Activated effector memory CD4-positive, alpha-beta T cell treated with anti-CD3 and anti-CD28 coated beads, Interleukin-2, amount 50 U/mL, for 16 hours (primary cell): ENCODE results near the gene SMCR8.
"Not testable (repeated sequence)": the region's sequence is repeated elsewhere in the genome, so short reads cannot be mapped to it uniquely, and the experiment has no call there.

ENCODE experiments used
- DNase-seq: peaks from one replicate; pipeline ENCODE4 v3.0.0-alpha.2; 2020

The SMCR8 gene, protein sequence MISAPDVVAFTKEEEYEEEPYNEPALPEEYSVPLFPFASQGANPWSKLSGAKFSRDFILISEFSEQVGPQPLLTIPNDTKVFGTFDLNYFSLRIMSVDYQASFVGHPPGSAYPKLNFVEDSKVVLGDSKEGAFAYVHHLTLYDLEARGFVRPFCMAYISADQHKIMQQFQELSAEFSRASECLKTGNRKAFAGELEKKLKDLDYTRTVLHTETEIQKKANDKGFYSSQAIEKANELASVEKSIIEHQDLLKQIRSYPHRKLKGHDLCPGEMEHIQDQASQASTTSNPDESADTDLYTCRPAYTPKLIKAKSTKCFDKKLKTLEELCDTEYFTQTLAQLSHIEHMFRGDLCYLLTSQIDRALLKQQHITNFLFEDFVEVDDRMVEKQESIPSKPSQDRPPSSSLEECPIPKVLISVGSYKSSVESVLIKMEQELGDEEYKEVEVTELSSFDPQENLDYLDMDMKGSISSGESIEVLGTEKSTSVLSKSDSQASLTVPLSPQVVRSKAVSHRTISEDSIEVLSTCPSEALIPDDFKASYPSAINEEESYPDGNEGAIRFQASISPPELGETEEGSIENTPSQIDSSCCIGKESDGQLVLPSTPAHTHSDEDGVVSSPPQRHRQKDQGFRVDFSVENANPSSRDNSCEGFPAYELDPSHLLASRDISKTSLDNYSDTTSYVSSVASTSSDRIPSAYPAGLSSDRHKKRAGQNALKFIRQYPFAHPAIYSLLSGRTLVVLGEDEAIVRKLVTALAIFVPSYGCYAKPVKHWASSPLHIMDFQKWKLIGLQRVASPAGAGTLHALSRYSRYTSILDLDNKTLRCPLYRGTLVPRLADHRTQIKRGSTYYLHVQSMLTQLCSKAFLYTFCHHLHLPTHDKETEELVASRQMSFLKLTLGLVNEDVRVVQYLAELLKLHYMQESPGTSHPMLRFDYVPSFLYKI

GRCh38 chr17:18314731-18315561 lies at the start of gene SMCR8, which contains the start of gene TOP3A:
Gene SMCR8, plus strand, starts transcription at chr17:18315293. Its CDS starts 497 bp downstream, at chr17:18315790.
Gene TOP3A, minus strand, starts transcription at chr17:18314994. Its CDS starts 216 bp downstream, at chr17:18314778.
- peak; percentile 99 for DNase-seq

DNA sequence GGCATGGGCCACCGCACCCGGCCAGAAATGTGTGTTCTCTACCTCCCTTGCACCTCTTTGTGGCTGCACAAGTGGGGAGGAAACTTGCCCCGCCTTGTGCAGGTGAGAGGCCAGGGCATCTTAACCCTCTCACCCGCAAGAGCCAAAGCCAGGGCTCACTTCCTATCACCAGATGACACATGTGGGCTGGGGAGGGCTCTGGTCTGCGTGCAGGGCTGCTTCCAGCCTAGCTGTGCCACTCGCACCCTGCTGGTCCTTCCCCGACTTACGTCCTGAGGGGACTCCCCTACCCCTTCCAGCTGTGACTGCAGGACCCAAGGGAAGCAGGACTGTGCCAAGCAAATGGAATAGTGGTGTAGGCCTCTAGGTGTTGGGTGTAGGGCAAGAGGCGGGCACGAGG lies 47.7 kb upstream of the SMCR8 start:
- no peak for DNase-seq

DNA sequence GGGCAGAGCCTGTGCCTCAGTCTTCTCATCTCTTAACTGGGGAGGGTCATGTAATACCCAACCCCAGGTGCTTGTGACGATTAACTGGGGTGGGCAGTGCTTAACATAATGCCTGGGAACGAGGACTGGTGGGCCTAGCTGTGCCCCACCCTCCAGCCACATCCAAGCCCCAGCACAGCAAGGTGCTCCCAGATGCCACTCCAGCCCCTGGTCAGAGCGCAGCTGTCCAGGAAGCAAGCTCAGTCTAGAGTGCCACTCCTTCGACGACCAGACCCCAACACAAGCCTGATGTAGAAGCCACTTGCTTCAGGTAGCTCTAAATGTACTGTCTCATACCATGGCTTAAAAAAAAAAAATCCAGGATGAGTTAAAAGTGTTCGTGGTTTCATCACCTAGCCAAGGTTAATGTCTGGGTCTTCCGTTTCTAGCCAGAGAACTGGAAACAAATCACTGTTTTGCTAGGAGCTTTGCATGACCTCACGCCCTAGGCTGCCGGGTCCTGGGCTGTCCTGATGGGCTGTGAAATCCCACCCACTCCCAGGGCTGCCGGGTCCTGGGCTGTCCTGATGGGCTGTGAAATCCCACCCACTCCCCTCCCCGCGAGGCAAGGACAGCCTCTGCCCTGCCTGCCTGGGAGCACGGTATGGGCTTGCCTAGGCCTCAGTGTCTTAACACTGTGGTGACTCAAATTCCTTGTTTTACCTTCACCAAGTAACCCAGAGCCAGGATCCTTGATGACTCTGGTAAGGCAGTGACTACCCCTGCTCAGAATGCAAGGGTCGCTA lies 47.0 kb upstream of the SMCR8 start:
- no peak for DNase-seq

DNA sequence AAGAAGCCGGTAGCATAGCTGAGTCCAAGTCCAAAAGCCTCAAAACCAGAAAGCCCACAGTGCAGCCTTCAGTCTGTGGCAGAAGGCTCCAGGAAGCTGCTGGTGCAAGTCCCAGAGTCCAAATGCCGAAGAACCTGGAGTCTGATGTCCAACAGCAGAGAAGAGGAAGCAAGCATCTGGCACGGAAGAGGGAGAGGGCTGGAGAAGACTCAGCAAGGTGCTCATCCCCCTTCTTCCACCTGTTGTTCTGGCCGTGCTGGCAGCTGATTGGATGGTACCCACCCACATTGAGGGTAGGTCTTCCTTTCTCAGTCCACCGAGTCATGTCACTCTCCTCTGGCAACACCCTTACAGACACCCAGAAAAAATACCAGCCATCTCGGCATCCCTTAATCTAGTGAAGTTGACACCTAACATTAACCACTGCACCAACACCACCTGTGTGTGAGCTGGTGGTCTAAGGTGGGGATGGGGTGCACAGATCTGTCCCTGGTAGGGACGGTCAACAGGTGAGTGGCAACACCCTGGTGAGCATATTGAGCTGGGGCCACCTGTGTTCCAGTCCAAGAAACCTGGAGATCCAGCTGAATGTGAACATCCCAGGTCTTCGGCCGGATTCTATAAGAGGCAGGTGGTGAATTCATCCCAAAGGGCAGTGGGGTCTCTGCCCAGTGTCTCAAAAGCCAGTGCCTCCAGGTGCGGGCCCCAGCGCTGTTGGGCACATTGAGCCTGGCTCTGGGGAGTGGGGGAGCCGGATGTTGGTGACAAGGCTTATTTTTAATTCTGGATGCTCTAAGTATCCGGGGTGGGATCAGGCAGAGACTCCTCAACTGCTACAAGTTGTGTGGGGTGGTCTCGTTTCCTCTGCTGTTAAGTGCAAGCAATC lies 44.8 kb upstream of the SMCR8 start:
- DNase-seq = no peak

DNA sequence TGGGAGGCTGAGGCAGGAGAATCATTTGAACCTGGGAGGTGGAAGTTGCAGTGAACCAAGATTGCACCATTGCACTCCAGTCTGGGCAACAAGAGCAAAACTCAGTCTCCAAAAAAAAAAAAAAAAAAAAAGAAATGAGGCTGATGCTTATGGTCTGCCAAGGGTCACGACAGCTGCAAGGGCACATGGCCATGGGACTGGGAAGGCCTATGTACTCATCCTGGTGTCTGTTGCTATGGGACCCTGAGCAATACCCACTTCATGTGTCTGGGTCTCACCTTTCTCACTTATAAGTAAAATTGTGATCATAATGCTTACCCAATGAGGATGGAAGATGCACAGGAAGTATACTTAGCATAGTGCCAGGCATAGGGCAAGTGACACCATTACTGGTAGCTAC lies 38.0 kb upstream of the SMCR8 start:
- no peak for DNase-seq

DNA sequence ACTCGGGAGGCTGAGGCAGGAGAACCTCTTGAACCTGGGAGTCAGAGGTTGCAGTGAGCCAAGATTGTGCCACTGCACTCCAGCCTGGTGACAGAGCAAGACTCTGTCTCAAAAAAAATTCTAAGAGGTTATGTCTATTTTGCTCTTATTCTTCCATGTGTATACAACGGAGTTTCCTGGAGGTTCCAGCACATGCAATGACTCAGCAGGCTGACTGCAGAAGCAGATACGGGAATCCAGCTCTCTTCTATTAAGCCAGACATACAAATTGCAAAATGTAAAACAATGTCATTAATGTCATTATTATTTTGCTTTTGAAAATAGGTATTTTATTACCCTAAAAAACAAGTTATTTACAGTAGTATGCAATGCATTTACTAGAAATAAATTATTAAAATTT lies 36.2 kb upstream of the SMCR8 start:
- no peak for DNase-seq

DNA sequence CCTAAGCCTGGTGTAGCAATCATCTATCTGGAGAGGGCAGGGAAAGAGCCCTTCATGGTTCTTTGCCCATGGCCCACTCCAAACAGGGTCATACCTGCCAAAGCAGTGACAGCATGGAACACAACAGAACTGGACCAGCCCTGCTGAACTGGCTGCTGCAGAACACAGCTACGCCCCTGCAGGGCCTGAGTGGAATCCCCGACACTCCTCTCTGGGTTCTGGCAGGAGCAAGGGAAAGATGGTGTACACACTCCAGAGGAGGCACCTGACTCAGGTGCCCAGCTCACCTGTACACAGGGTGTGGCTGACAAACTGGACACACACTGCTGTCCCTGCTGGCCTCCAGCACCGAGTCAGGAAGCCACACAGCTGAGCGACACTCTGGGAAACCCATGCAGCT lies 34.8 kb upstream of the SMCR8 start:
- DNase-seq = no peak

GRCh38 chr17:18280766-18281371 lies 34.2 kb upstream of the SMCR8 start:
- no peak for DNase-seq

- DNase-seq = no peak
Observed at GRCh38 chr17:18281788-18282187, 33.3 kb upstream of the SMCR8 start.

GRCh38 chr17:18285296-18285695 lies 29.8 kb upstream of the SMCR8 start:
- no peak for DNase-seq

- no peak for DNase-seq
Observed at GRCh38 chr17:18291718-18292540, 23.2 kb upstream of the SMCR8 start.

GRCh38 chr17:18298061-18298460 lies 17.0 kb upstream of the SMCR8 start:
- DNase-seq = not testable (repeated sequence)

DNA sequence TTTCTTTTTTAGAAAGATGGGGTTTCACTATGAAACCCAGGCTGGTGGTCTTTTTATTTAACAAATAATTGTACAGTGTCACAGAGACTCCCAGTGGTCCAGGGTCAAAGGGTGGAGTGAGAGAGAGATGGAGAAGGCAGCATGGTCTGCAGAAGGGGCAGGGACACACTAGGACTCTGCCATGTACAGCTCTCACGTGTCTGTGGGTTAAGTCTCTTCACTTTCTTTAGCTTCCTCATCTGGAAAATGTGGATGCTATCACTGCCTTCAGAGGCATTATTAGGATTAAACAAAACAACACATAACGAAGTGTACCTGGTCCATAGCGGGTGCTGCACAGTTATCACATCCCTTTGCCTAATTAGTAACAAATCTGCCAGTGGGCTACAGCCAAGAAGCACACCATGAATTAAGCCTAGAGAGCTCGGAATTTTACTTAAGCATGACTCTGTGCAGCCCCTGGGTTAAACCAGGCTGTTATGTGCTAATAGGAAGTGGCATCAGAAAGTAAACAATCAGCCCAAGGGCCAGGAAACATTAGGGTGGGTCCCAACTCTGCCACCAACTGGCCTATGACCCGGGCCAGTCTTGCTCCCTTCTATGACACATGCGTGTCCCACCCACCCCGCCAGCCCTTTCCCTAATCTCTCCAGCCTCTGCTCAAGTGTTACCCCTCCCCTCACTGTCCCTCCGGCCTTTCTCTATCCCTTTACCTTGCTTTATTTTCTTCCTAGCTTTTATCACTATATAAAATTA lies 14.2 kb upstream of the SMCR8 start:
- no peak for DNase-seq

DNA sequence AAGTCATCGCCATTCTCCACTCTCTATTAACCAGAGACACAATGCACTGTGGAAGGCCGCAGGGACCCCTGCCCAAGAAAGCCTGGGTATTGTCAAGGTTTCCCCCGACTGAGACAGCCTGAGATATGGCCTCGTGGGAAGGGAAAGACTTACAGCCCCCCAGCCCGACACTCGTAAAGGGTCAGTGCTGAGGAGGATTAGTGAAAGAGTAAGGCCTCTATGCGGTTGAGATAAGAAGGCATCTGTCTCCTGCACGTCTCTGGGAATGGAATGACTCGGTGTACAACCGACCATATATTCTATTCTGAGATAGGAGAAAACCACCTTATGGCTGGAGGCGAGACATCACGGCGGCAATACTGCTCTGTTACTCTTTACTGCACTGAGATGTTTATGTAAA lies 11.9 kb upstream of the SMCR8 start:
- not testable (repeated sequence) for DNase-seq

DNA sequence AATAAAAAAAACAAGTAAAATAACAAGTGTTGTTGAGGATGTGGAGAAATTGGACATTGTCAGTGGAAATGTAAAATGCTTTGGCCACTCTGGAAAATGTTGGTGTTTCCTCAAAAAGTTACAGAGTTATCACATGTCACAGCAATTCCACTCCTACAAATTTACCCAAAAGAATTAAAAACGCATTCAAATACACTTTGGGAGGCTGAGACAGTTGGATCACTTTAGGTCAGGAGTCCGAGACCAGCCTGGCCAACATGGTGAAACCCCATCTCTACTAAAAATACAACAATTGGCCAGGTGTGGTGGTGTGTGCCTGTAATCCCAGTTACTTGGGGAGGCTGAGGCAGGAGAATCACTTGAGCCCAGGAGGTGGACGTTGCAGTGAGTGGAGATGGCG lies 5.9 kb upstream of the SMCR8 start:
- no peak for DNase-seq

- DNase-seq = no peak
Observed at GRCh38 chr17:18314059-18314730, 898 bp upstream of the SMCR8 start.

- no peak for DNase-seq
Observed at GRCh38 chr17:18315562-18315922, 449 bp downstream of the SMCR8 start.

GRCh38 chr17:18315961-18316360 lies 868 bp downstream of the SMCR8 start:
- no peak for DNase-seq
